ENCODE data around the gene S1PR2.

Gene S1PR2

DNA sequence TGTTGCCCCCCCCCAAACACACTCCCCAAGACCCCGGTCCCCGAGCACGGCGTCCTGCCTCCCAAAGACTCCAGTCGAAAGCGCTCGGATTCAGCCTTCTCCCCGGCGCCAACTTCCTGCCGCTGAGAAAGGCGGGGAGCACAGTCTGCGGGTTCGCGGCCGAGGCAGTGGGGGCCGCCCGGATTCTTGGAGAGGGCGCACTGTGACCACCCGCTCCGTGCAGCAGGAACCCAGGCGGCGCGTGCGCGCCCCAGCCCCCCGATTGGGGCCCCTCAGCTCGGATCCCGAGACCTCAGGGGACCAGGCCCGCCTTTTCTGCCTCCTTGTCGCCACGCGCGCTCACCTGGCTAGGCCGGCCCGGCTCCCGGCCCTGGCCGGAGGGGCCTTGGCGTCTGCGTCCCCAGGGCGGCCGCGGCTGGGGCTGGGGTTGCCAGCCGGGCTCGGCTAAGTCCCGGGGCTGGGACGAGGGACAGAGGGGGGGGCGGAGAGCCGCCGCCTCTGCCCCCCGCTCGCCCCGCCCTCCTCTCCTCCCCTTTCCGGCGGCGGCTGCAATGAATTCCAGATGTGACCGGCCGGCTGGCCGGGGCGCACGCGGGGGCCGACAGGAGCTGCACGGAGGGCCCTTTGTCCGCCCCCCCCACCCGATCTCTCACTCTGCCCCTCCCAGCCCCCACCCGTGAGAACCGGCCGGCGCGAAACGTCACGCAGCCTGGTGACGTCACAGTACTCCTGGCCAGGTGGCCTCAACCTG lies at the start of gene S1PR2:
TSS of gene S1PR2 (minus strand) at position 471 of the 751 bp plus-strand sequence. CDS start 6,426 bp downstream, outside the sequence.
- peak; percentile 26 for DNase-seq

DNA sequence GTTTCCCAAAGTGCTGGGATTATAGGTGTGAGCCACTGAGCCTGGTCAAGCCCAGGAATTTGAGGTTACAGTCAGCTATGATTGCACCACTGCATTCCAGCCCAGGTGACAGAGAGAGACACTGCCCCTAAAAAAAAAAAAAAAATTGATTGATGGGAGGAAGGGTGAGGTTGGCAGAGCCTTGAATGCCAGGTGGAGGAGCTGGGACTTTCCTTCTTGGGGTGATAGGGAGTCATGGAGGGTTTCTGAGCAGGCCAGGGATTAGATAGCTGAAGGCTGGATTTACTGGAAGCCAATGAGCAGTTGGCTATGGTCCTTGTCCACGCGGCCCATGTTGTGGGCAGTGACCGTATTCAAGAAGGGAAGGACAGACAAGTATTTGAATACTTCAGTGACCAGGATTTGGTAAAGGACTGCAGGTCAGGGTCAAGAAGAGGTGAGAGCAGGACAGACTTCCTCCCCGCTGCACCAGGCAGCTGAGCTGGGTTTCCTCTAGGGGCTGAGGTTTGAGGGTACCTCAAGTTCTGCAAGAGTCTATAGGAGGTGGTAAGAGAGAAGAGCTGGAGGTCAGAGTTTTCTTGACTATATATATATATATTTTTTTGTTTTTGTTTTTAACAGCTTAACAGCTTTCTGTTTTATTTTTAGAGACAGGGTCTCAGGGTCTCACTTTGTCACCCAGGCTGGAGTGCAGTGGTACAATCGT lies 48.8 kb upstream of the S1PR2 start:
- DNase-seq: no peak

GRCh38 chr19:10278935-10279334 lies 47.8 kb upstream of the S1PR2 start:
- DNase-seq: no peak

GRCh38 chr19:10277795-10278589 lies 46.9 kb upstream of the S1PR2 start:
- no peak for DNase-seq

GRCh38 chr19:10274589-10274988 lies 43.5 kb upstream of the S1PR2 start:
- no peak for DNase-seq

GRCh38 chr19:10271543-10272086 lies 40.5 kb upstream of the S1PR2 start:
- DNase-seq: no peak

DNA sequence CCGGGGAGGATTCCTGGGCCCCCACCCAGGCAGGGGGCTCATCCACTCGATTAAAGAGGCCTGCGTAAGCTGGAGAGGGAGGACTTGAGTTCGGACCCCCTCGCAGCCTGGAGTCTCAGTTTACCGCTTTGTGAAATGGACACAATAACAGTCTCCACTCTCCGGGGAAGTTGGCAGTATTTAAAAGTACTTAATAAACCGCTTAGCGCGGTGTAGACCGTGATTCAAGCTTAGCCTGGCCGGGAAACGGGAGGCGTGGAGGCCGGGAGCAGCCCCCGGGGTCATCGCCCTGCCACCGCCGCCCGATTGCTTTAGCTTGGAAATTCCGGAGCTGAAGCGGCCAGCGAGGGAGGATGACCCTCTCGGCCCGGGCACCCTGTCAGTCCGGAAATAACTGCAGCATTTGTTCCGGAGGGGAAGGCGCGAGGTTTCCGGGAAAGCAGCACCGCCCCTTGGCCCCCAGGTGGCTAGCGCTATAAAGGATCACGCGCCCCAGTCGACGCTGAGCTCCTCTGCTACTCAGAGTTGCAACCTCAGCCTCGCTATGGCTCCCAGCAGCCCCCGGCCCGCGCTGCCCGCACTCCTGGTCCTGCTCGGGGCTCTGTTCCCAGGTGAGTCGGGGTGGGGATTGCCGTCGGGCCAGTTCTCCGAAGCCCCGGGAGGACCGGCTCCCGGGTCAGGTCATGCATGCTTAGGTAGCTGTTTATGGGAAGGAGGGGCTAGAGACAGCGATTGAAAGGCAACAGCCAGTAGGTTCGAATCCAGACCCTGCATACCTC lies 39.7 kb upstream of the S1PR2 start, which contains the start of gene ICAM1:
TSS of gene ICAM1 (plus strand) at position 505 of the 779 bp plus-strand sequence. CDS start at position 545, 40 bp downstream.
- DNase-seq: no peak

GRCh38 chr19:10270180-10270615 lies 39.1 kb upstream of the S1PR2 start:
- no peak for DNase-seq

DNA sequence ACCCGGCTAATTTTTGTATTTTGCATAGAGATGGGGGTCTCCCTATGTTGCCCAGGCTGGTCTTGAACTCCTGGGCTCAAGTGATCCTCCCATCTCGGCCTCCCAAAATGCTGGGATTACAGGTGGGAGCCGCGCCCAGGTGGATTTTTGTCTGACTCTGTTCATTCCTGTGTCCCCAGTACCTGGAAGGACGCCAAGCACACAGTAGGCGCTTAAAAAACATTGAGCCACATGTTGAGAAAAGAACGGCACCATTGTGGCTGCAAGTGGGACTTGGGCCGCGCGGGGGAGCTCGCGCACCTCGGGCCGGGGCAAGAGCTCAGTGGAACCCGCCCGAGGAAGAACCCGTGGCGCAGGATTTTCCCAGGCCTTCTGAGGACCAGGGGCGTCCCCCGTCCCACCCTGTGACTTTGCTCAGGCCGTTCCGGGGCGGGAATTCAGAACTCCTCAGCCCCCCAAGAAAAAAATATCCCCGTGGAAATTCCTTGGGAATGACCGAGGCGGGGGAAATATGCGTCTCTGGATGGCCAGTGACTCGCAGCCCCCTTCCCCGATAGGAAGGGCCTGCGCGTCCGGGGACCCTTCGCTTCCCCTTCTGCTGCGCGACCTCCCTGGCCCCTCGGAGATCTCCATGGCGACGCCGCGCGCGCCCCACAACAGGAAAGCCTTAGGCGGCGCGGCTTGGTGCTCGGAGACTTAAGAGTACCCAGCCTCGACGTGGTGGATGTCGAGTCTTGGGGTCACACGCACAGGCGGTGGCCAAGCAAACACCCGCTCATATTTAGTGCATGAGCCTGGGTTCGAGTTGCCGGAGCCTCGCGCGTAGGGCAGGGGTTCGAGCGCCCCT lies 38.4 kb upstream of the S1PR2 start:
- peak; percentile 65 for DNase-seq

DNA sequence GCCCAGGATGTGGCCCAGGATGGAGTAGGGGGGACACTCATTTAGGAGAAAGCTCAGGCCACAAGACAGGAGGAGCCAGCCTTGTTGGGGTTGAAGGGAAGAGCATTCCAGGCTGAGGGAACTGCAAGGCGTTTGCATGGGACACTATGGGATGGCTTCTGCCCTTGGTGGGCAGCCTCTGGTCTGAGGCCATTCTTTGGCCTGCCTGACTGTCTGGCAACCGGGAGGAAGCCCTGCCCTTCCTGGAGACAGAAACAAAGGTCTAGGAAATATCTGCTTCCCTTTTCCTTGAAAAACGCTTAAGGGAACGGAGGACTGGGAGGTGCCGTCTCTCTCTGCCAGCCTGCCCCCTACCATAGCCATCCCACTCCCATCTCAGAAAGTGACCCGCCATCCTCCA lies 36.9 kb upstream of the S1PR2 start:
- no peak for DNase-seq

DNA sequence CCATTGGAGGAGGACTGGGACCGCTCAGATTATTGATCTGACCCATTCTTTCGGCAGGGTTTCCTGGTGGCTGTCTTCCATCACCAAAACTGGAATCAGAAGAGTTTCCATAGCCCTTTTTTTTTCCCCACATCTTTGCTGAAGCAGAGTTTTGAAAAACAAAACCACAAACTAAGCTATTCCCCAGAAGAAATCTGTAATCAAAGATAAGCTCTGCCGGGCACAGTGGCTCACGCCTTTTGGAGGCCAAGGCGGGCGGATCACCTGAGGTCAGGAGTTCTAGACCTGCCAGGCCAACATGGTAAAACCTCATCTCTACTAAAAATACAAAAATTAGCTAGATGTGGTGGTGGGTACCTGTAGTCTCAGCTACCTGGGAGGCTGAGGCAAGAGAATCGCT lies 35.6 kb upstream of the S1PR2 start:
- DNase-seq: no peak

DNA sequence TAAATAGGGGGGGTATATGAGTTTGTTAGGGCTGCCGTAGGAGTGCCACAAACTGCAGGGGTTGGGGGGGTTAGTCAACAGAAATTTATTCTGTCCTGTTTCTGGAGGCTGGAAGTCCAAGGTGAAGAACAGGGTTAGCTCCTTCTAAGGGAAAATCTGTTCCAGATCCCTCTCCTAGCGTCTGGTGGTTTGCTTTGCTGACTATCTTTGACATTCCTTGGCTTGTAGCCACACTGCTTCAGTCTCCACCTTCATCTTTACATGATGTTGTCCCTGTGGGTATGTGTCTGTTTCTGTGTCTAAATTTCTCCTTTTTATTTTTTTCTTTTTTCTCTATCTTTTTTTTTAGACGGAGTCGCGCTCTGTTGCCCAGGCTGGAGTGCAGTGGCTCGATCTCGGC lies 31.6 kb upstream of the S1PR2 start:
- DNase-seq: no peak

GRCh38 chr19:10260141-10260584 lies 29.0 kb upstream of the S1PR2 start:
- no peak for DNase-seq

GRCh38 chr19:10259162-10259905 lies 28.2 kb upstream of the S1PR2 start:
- DNase-seq: peak; percentile 54

- no peak for DNase-seq
These were observed 27.1 kb upstream of the S1PR2 start for GRCh38 chr19:10258080-10258710.

- DNase-seq: no peak
These were observed 26.0 kb upstream of the S1PR2 start for GRCh38 chr19:10256970-10257615.

DNA sequence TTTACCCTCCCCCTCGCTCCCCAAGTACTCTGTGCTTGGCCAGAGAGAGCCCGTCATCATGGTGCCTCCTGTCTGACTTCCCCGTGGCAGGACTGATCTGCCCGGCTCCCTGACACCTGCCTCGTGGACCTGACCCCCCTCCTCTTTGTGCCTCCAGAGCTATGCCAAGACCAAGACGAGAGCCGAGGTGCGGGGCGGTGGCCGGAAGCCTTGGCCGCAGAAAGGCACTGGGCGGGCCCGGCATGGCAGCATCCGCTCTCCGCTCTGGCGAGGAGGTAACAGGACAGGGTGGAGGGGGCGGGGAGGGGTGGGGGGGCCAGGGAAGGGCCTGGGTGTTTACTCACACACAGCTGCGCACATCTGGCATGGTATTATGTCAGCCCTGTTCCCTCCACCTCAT lies 25.4 kb upstream of the S1PR2 start:
- DNase-seq: no peak

GRCh38 chr19:10255358-10255757 lies 24.2 kb upstream of the S1PR2 start:
- no peak for DNase-seq

GRCh38 chr19:10254244-10254643 lies 23.1 kb upstream of the S1PR2 start:
- DNase-seq: no peak

Measured in T1000 (cell line).